Astrocyte (in vitro differentiated cells and primary cell): ENCODE data around the gene CDC20. TPM values are rescaled to one million over a fixed set of nuclear protein-coding genes. Genes with fewer than 3 reads are reported as not detected.

ENCODE experiments used
- DNase-seq: peaks from one replicate; pipeline ENCODE4 v3.0.0-alpha.2; 2010; ENCODE audit warnings: low read depth
- FAIRE-seq: peaks from 2 replicates; lab custom pipeline; 2011; peaks lifted over from hg19 to GRCh38; lab: Jason Lieb, UNC
- H2AFZ ChIP-seq: 2 replicates; pipeline ENCODE4 v1.6.0; 2012; ENCODE audit warnings: low read depth, low read length, inconsistent platforms
- H3K27ac ChIP-seq: 2 replicates; pipeline ENCODE4 v1.5.1; 2011; ENCODE audit warnings: low read depth, low read length, inconsistent platforms
- H3K27me3 ChIP-seq: 2 replicates; pipeline ENCODE4 v1.6.0; 2011; ENCODE audit warnings: low read length, inconsistent platforms; ENCODE audit not compliant: insufficient read depth
- H3K36me3 ChIP-seq: 2 replicates; pipeline ENCODE4 v1.5.1; 2011; ENCODE audit warnings: low read length, inconsistent platforms; ENCODE audit not compliant: insufficient read depth
- H3K4me1 ChIP-seq: 2 replicates; pipeline ENCODE4 v1.5.1; 2011; ENCODE audit warnings: low read length, inconsistent platforms; ENCODE audit not compliant: insufficient read depth
- H3K4me2 ChIP-seq: 2 replicates; pipeline ENCODE4 v1.6.0; 2012; ENCODE audit warnings: low read length, inconsistent platforms
- H3K4me3 ChIP-seq: 2 replicates; pipeline ENCODE4 v1.5.1; 2011; ENCODE audit warnings: low read depth, mild to moderate bottlenecking, low read length, inconsistent platforms; ENCODE audit not compliant: insufficient read depth
- H3K79me2 ChIP-seq: 2 replicates; pipeline ENCODE4 v1.6.0; 2012; ENCODE audit warnings: mild to moderate bottlenecking, low read length, inconsistent platforms; ENCODE audit not compliant: insufficient read depth
- H3K9ac ChIP-seq: 2 replicates; pipeline ENCODE4 v1.6.0; 2012; ENCODE audit warnings: mild to moderate bottlenecking, low read length, inconsistent platforms
- H3K9me3 ChIP-seq: 2 replicates; pipeline ENCODE4 v1.5.1; 2012; ENCODE audit warnings: low read depth, mild to moderate bottlenecking, low read length, inconsistent platforms; ENCODE audit not compliant: insufficient read depth
- H4K20me1 ChIP-seq: 2 replicates; pipeline ENCODE4 v1.6.0; 2012; ENCODE audit warnings: low read length, inconsistent platforms; ENCODE audit not compliant: insufficient read depth
- H3K27ac Mint-ChIP-seq: one replicate; pipeline ENCODE4 v1.8.0; 2021; ENCODE audit warnings: mild to moderate bottlenecking, mixed read lengths; ENCODE audit not compliant: unreplicated experiment
- H3K27me3 Mint-ChIP-seq: one replicate; pipeline ENCODE4 v1.8.0; 2021; ENCODE audit warnings: low read depth, mixed read lengths; ENCODE audit not compliant: unreplicated experiment
- H3K36me3 Mint-ChIP-seq: one replicate; pipeline ENCODE4 v1.8.0; 2021; ENCODE audit warnings: low read depth, mixed read lengths; ENCODE audit not compliant: unreplicated experiment
- H3K4me1 Mint-ChIP-seq: one replicate; pipeline ENCODE4 v1.8.0; 2021; ENCODE audit warnings: low read depth, mixed read lengths; ENCODE audit not compliant: unreplicated experiment
- H3K4me3 Mint-ChIP-seq: one replicate; pipeline ENCODE4 v1.8.0; 2021; ENCODE audit warnings: mild to moderate bottlenecking, moderate library complexity, mixed read lengths; ENCODE audit not compliant: unreplicated experiment
- H3K9me3 Mint-ChIP-seq: one replicate; pipeline ENCODE4 v1.8.0; 2021; ENCODE audit warnings: mild to moderate bottlenecking, mixed read lengths; ENCODE audit not compliant: unreplicated experiment
- CTCF ChIP-seq: IDR thresholded peaks from 2 replicates; pipeline ENCODE4 v1.5.1; 2011; ENCODE audit warnings: low read depth, mild to moderate bottlenecking, inconsistent platforms, low read length, moderate library complexity; ENCODE audit not compliant: insufficient read depth
- EZH2 ChIP-seq: IDR thresholded peaks from 2 replicates; pipeline ENCODE4 v1.6.1; 2012; ENCODE audit warnings: mild to moderate bottlenecking, low read length, inconsistent platforms; ENCODE audit not compliant: insufficient read depth
- total RNA-seq: library from RNA; stranded (reverse); gene quantifications from 2 replicates; pipeline ENCODE4 v1.2.1, GENCODE V29; 2021

CDC20 gene
- total RNA-seq, 1 donor from 2014 or later = 14.5 TPM

GRCh38 chr1:43376723-43377235 lies 18.0 kb downstream of the CDC20 start:
- FAIRE-seq = no peak

GRCh38 chr1:43377831-43378230 lies 19.1 kb downstream of the CDC20 start:
- H4K20me1 ChIP-seq = no peaks in the 10 kb centered on the region
- no peaks in the 10 kb centered on the region for H3K79me2 ChIP-seq
- H3K9me3 ChIP-seq = no peaks in the 10 kb centered on the region
- TF ChIP-seq CTCF (no peak), EZH2 (no peak)
- no peak overlapping the region for H3K9ac ChIP-seq
- Mint-ChIP-seq H3K4me3 (no peak overlapping the region), H3K9me3 (no peaks in the 10 kb centered on the region), H3K27ac (no peak overlapping the region), H3K27me3 (no peaks in the 10 kb centered on the region), H3K4me1 (peaks cover 6% of the 10 kb centered on the region), H3K36me3 (peaks cover 10% of the 10 kb centered on the region)
- H3K4me3 ChIP-seq = no peak overlapping the region
- peaks cover 13% of the 10 kb centered on the region for H3K36me3 ChIP-seq
- no peak overlapping the region for H2AFZ ChIP-seq
- H3K4me1 ChIP-seq = peaks cover 11% of the 10 kb centered on the region
- no peak for FAIRE-seq
- no peak overlapping the region for H3K27ac ChIP-seq
- H3K4me2 ChIP-seq = no peak overlapping the region
- no peak for DNase-seq
- H3K27me3 ChIP-seq = no peaks in the 10 kb centered on the region

More at GRCh38 chr1:43376723-43377235, 18.0 kb downstream of the CDC20 start:
- Histone ChIP-seq H3K36me3 (peaks cover 7% of the 10 kb centered on the region), H3K27me3 (no peaks in the 10 kb centered on the region), H3K4me2 (no peak overlapping the region), H3K79me2 (no peaks in the 10 kb centered on the region), H2AFZ (no peak overlapping the region), H3K4me1 (peaks cover 19% of the 10 kb centered on the region), H3K4me3 (no peak overlapping the region), H3K27ac (no peak overlapping the region), H4K20me1 (no peaks in the 10 kb centered on the region), H3K9ac (no peak overlapping the region), H3K9me3 (no peaks in the 10 kb centered on the region)
- Mint-ChIP-seq H3K27me3 (no peaks in the 10 kb centered on the region), H3K27ac (no peak overlapping the region), H3K36me3 (peaks cover 10% of the 10 kb centered on the region), H3K4me3 (no peak overlapping the region), H3K4me1 (peaks cover 3% of the 10 kb centered on the region), H3K9me3 (no peaks in the 10 kb centered on the region)
- TF ChIP-seq EZH2 (no peak), CTCF (no peak)
- DNase-seq = no peak

- no peak for DNase-seq
- no peak overlapping the region for H3K4me3 Mint-ChIP-seq
- no peak overlapping the region for H2AFZ ChIP-seq
- peaks cover 6% of the 10 kb centered on the region for H3K4me1 Mint-ChIP-seq
- H3K9ac ChIP-seq = no peak overlapping the region
- FAIRE-seq = no peak
- H3K79me2 ChIP-seq = no peaks in the 10 kb centered on the region
- TF ChIP-seq CTCF = no peak
- no peak for TF ChIP-seq EZH2
- peaks cover 16% of the 10 kb centered on the region for H3K36me3 Mint-ChIP-seq
- no peak overlapping the region for H3K27ac ChIP-seq
- H3K27ac Mint-ChIP-seq = no peak overlapping the region
- H3K27me3 Mint-ChIP-seq = no peaks in the 10 kb centered on the region
- H3K36me3 ChIP-seq = peaks cover 29% of the 10 kb centered on the region
- H3K9me3 Mint-ChIP-seq = no peaks in the 10 kb centered on the region
- no peaks in the 10 kb centered on the region for H4K20me1 ChIP-seq
- no peaks in the 10 kb centered on the region for H3K4me1 ChIP-seq
- H3K4me3 ChIP-seq = no peak overlapping the region
- no peaks in the 10 kb centered on the region for H3K27me3 ChIP-seq
- H3K4me2 ChIP-seq = no peak overlapping the region
- no peaks in the 10 kb centered on the region for H3K9me3 ChIP-seq
Observed at GRCh38 chr1:43379476-43379875, 20.7 kb downstream of the CDC20 start.
